Measurements from ENCODE around the gene ARVCF.

Gene ARVCF

DNA sequence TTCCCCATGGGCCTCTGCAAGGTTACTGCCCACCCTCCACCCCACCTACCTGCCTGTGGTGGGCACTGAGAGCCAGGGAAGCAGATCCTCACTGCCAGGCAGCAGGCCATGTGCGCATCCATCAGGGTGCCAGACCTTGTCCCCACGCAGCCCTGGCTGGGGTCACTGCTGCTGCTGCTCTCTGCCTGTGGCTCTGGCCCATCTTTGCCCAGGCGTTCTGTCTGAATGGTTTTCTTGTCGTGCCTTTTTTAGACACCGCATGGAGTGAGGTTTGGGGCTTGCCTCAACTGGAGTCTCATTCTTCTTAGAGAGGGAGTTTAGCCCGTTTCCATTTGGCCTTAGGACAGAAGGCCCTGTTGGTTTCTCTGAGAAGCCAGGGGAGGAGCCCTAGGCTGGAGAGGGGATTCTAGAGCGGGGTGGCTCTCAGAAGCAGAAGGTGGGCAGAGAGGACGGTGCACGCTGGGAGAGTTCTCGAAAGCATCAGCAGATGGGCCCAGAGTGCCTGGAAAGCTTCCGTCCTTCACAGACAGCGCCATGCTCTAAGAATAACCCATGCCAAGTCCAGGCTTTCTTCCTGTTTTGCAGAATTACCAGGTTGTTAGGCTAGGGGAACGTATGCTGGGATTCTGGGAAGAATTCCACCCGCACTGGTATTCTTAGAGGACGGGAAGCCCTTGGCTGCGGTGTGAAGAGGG, 12.4 kb upstream of the ARVCF start:
- Histone ChIP-seq H3K18ac (ENCODE audit: low read length) (no peak overlapping the region), H4K8ac (ENCODE audit: low read depth, low read length) (no peak overlapping the region)
- no CpG with 5 or more reads among the region's 16 CpGs for whole genome bisulfite sequencing, 2 donors (ENCODE audit: extremely low coverage in 2 of 2, insufficient read length in 2 of 2, insufficient replicate concordance in 1 of 2)

GRCh38 chr22:20027966-20028854, 11.6 kb upstream of the ARVCF start:
- Histone ChIP-seq H2AK5ac (ENCODE audit: low read depth, low read length) (no peak overlapping the region), H3K23ac (ENCODE audit: low read depth, low read length, poor library complexity) (peak overlapping the region; percentile 95), H4K91ac (ENCODE audit: low read depth, low read length, poor library complexity) (no peak overlapping the region), H3K4me2 (ENCODE audit: insufficient read depth, low read length, poor library complexity, severe bottlenecking) (no peak overlapping the region), H2BK5ac (ENCODE audit: low read length) (peak overlapping the region; percentile 87), H3K9ac (ENCODE audit: low read depth, low read length, poor library complexity) (peak overlapping the region; percentile 60), H3K14ac (ENCODE audit: low read length) (peak overlapping the region; percentile 82), H3K9me3 (replicated peaks in 1 of 2; ENCODE audit: control insufficient read depth in 2 of 2, insufficient read depth in 1 of 2, low read depth in 1 of 2, low read length in 2 of 2) (no peaks in the 10 kb centered on the region), H3K27me3 (ENCODE audit: control insufficient read depth in 3 of 3, insufficient read depth in 3 of 3, low read depth in 1 of 3, low read length in 3 of 3) (peaks cover 0 to 2% (median 0%) of the 10 kb centered on the region in 3 experiments), H3K36me3 (replicated peaks in 1 of 2; ENCODE audit: control insufficient read depth in 2 of 2, insufficient read depth in 2 of 2, low read length in 2 of 2) (peaks cover 0 to 8% of the 10 kb centered on the region in 2 donors), H3K4me3 (ENCODE audit: low read length in 2 of 2) (no peak overlapping the region), H2BK15ac (ENCODE audit: low read length) (no peak overlapping the region), H3K4me1 (ENCODE audit: control insufficient read depth in 2 of 2, insufficient read depth in 1 of 2, low read depth in 1 of 2, low read length in 2 of 2) (no peaks in the 10 kb centered on the region), H4K8ac (ENCODE audit: low read depth, low read length) (peak overlapping the region; percentile 17), H3K4ac (ENCODE audit: low read length) (peak overlapping the region; percentile 85), H2BK120ac (ENCODE audit: low read depth, low read length) (no peak overlapping the region), H2AFZ (ENCODE audit: low read length) (no peak overlapping the region), H3K27ac (replicated peaks; ENCODE audit: low read length) (no peak overlapping the region), H3K18ac (ENCODE audit: low read length) (no peak overlapping the region), H2BK12ac (ENCODE audit: low read length) (peak overlapping the region; percentile 73), H3K79me1 (ENCODE audit: low read depth, low read length) (peaks cover 4% of the 10 kb centered on the region)
- WGBS, 2 donors (ENCODE audit: extremely low coverage in 2 of 2, insufficient read length in 2 of 2, insufficient replicate concordance in 1 of 2) = no CpG with 5 or more reads among the region's 12 CpGs
- no peak for DNase-seq (ENCODE audit: low spot score)

More for the DNA sequence above, 12.4 kb upstream of the ARVCF start:
- Histone ChIP-seq H3K4me3 (ENCODE audit: low read length in 2 of 2) (no peak overlapping the region), H2BK5ac (ENCODE audit: low read length) (peak overlapping the region; percentile 87), H4K91ac (ENCODE audit: low read depth, low read length, poor library complexity) (no peak overlapping the region), H3K9me3 (replicated peaks in 1 of 2; ENCODE audit: control insufficient read depth in 2 of 2, insufficient read depth in 1 of 2, low read depth in 1 of 2, low read length in 2 of 2) (no peaks in the 10 kb centered on the region), H3K79me1 (ENCODE audit: low read depth, low read length) (peaks cover 4% of the 10 kb centered on the region), H3K9ac (ENCODE audit: low read depth, low read length, poor library complexity) (peak overlapping the region; percentile 60), H3K4ac (ENCODE audit: low read length) (peak overlapping the region; percentile 85), H3K27me3 (ENCODE audit: control insufficient read depth in 3 of 3, insufficient read depth in 3 of 3, low read depth in 1 of 3, low read length in 3 of 3) (peaks cover 0 to 2% (median 0%) of the 10 kb centered on the region in 3 experiments), H3K4me2 (ENCODE audit: insufficient read depth, low read length, poor library complexity, severe bottlenecking) (no peak overlapping the region), H2BK120ac (ENCODE audit: low read depth, low read length) (no peak overlapping the region), H3K27ac (replicated peaks; ENCODE audit: low read length) (no peak overlapping the region), H2BK15ac (ENCODE audit: low read length) (no peak overlapping the region), H3K4me1 (ENCODE audit: control insufficient read depth in 2 of 2, insufficient read depth in 1 of 2, low read depth in 1 of 2, low read length in 2 of 2) (no peaks in the 10 kb centered on the region), H3K36me3 (replicated peaks in 1 of 2; ENCODE audit: control insufficient read depth in 2 of 2, insufficient read depth in 2 of 2, low read length in 2 of 2) (peaks cover 0 to 8% of the 10 kb centered on the region in 2 donors), H2AK5ac (ENCODE audit: low read depth, low read length) (no peak overlapping the region), H3K14ac (ENCODE audit: low read length) (peak overlapping the region; percentile 82), H2BK12ac (ENCODE audit: low read length) (no peak overlapping the region), H2AFZ (ENCODE audit: low read length) (no peak overlapping the region), H3K23ac (ENCODE audit: low read depth, low read length, poor library complexity) (peak overlapping the region; percentile 95)
- no peak for DNase-seq (ENCODE audit: low spot score)

DNA sequence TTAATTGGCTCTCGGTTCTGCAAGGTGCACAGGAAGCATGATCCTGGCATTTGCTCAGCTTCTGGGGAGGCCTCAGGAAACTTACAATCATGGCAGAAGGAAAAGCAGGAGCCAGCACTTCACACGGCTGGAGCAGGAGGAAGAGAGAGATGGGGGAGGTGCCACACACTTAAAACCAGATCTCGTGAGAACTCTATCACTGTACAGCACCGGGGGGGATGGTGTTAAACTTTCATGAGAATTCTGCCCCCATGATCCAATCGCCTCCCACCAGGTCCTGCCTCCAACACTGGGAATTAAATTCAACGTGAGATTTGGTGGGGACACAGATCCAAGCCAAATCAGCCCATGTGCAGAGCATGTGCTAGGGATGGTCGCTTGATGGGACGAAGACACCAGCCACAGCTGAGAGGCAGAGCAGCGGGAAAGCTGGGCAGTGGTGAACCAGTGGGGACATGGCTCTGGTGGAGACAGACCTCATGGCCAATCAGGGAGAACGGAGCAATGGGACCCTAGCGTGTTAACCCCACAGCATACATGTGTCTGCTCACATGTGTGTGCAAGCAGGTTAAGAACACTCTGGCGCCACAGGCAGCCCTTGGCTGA, 10.5 kb upstream of the ARVCF start:
- H2BK12ac ChIP-seq (ENCODE audit: low read length) = no peak overlapping the region
- peaks cover 0 to 2% (median 0%) of the 10 kb centered on the region in 3 experiments for H3K27me3 ChIP-seq (ENCODE audit: control insufficient read depth in 3 of 3, insufficient read depth in 3 of 3, low read depth in 1 of 3, low read length in 3 of 3)
- H3K27ac ChIP-seq (replicated peaks; ENCODE audit: low read length) = no peak overlapping the region
- H3K79me1 ChIP-seq (ENCODE audit: low read depth, low read length) = peaks cover 4% of the 10 kb centered on the region
- no peak overlapping the region for H2BK15ac ChIP-seq (ENCODE audit: low read length)
- no CpG with 5 or more reads among the region's 12 CpGs for WGBS, 2 donors (ENCODE audit: extremely low coverage in 2 of 2, insufficient read length in 2 of 2, insufficient replicate concordance in 1 of 2)
- no peak overlapping the region for H3K9ac ChIP-seq (ENCODE audit: low read depth, low read length, poor library complexity)
- H3K18ac ChIP-seq (ENCODE audit: low read length) = no peak overlapping the region
- no peak overlapping the region for H3K14ac ChIP-seq (ENCODE audit: low read length)
- H2BK120ac ChIP-seq (ENCODE audit: low read depth, low read length) = no peak overlapping the region
- peaks cover 0 to 2% of the 10 kb centered on the region in 2 donors for H3K4me1 ChIP-seq (ENCODE audit: control insufficient read depth in 2 of 2, insufficient read depth in 1 of 2, low read depth in 1 of 2, low read length in 2 of 2)
- H2BK5ac ChIP-seq (ENCODE audit: low read length) = no peak overlapping the region
- no peak overlapping the region for H3K4me2 ChIP-seq (ENCODE audit: insufficient read depth, low read length, poor library complexity, severe bottlenecking)
- H4K8ac ChIP-seq (ENCODE audit: low read depth, low read length) = no peak overlapping the region
- no peak overlapping the region for H2AK5ac ChIP-seq (ENCODE audit: low read depth, low read length)
- DNase-seq (ENCODE audit: low spot score) = no peak
- H3K4ac ChIP-seq (ENCODE audit: low read length) = no peak overlapping the region
- H3K9me3 ChIP-seq (replicated peaks in 1 of 2; ENCODE audit: control insufficient read depth in 2 of 2, insufficient read depth in 1 of 2, low read depth in 1 of 2, low read length in 2 of 2) = no peaks in the 10 kb centered on the region
- peaks cover 0 to 5% of the 10 kb centered on the region in 2 donors for H3K36me3 ChIP-seq (replicated peaks in 1 of 2; ENCODE audit: control insufficient read depth in 2 of 2, insufficient read depth in 2 of 2, low read length in 2 of 2)
- no peak overlapping the region for H3K4me3 ChIP-seq (ENCODE audit: low read length in 2 of 2)
- H3K23ac ChIP-seq (ENCODE audit: low read depth, low read length, poor library complexity) = no peak overlapping the region
- H4K91ac ChIP-seq (ENCODE audit: low read depth, low read length, poor library complexity) = no peak overlapping the region
- H2AFZ ChIP-seq (ENCODE audit: low read length) = no peak overlapping the region

Measured in neuronal stem cell (in vitro differentiated cells).